ENCODE measurements around the gene SIM1.

Gene SIM1

GRCh38 chr6:100459592-100460184 lies 5.0 kb downstream of the SIM1 start:
- in situ Hi-C loops (cut with HindIII; ENCODE audit: low sequenced_read_pairs) = loop anchor here (5.0 to 25.0 kb wide), 2 partner anchors 342 to 847 kb away; partner anchors contain the start of gene PRDM13

- in situ Hi-C loops (cut with HindIII; ENCODE audit: low sequenced_read_pairs) = loop anchor here (25.0 kb wide), 1 partner anchor 847 kb away; the partner anchor contains the start of gene PRDM13
Observed at GRCh38 chr6:100458841-100459591, 5.7 kb downstream of the SIM1 start.

- in situ Hi-C loops (cut with HindIII; ENCODE audit: low sequenced_read_pairs) = loop anchor here (25.0 kb wide), 1 partner anchor 845 kb away; the partner anchor contains the start of gene PRDM13
Observed at GRCh38 chr6:100457311-100457990, 7.3 kb downstream of the SIM1 start.

DNA sequence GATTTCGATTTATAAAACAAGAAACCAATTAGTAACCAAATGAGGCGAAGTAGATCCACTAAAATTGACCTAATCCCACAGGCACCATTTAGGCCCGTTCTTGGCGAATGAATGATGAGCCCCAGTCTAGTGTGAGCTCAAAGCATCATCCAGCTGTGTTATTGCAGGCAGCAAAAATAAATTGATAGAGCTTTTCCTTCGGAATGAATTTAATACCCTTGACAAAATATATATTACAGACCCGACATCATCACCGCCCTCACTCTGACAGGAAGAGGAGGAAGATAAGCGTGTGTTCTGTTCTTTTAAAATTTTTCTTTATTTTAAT lies 7.8 kb downstream of the SIM1 start:
- in situ Hi-C loops (cut with HindIII; ENCODE audit: low sequenced_read_pairs) = loop anchor here (25.0 kb wide), 1 partner anchor 845 kb away; the partner anchor contains the start of gene PRDM13

DNA sequence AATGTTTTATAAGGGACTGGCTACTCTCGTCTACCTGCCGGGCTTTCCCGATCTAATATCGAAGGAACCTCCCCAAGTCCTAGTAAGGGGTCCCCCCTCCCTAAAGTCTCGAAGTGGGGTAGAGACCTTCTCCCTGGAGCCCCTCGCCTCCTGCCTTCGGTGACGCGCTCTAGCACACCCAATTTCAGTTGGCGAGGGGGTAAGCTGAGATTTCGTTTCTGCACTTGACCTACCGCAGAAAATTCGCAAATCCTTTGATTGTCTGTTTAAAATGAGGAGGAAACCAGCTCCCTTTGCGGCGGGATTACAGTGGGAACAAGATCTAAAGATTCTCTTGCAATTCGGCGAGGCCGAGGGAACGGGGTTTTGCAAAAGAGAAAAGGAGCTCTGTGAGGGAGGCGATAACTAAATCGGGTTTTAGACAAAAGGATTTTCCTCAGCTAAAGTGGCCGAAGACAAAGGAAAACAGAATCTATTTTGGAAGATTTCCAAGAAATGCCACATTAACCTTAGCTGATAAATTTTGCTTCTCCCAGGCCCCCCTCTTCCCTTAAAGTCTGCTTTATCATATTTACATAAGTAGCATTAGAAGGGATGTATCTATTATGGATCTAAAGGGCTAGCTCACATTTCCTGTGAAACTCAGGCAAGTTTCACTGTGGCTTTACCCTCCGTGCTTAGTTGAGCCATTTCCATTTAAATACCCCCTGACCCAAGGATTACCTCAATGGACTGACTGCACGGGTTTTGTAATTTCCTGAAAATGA lies 8.4 kb downstream of the SIM1 start:
- in situ Hi-C loops (cut with HindIII; ENCODE audit: low sequenced_read_pairs) = loop anchor here (25.0 kb wide), 1 partner anchor 844 kb away; the partner anchor contains the start of gene PRDM13

DNA sequence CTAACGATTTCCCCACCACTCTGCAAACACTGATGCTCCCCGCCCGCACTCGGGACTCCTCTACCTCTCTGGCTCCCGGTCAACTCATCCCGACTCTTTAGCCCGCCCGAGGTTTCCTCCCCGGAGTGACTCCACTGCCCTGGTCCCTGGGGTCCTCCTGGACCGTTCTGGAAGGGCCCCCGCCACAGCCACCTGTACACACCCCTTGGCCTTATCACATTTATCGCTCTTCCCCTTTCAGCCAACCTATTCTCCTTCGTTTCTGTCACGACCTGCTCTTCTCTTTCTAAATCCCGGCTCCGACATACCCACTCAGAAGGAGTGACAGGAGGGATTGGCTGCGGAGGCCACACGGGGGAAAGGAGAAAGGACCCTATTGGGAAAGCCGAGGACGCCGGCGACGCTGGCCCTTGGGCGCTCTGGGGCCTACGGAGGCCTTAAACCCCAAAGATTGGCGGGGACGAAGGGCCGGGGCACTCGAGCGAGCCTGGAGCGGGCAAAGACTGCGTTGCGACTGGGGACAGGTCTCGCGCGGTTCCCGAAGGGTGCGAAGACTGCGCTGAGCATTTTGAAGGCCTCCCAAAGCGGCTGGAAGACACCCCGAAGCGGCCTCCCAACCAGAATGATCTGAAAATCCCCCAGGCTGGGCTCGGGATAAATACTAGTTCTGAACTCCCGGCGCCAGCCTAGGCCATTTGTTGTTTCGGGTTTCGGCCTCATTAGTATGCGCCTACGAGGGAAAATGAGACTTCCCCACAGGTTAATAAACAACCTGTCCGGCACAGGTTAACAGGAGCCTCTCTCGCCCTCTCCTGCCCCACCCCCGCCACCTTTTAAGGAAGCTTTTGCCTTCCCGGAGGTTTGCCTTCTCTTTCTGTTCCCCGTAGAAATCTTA lies 9.2 kb downstream of the SIM1 start:
- in situ Hi-C loops (cut with HindIII; ENCODE audit: low sequenced_read_pairs) = loop anchor here (25.0 kb wide), 1 partner anchor 843 kb away; the partner anchor contains the start of gene PRDM13

DNA sequence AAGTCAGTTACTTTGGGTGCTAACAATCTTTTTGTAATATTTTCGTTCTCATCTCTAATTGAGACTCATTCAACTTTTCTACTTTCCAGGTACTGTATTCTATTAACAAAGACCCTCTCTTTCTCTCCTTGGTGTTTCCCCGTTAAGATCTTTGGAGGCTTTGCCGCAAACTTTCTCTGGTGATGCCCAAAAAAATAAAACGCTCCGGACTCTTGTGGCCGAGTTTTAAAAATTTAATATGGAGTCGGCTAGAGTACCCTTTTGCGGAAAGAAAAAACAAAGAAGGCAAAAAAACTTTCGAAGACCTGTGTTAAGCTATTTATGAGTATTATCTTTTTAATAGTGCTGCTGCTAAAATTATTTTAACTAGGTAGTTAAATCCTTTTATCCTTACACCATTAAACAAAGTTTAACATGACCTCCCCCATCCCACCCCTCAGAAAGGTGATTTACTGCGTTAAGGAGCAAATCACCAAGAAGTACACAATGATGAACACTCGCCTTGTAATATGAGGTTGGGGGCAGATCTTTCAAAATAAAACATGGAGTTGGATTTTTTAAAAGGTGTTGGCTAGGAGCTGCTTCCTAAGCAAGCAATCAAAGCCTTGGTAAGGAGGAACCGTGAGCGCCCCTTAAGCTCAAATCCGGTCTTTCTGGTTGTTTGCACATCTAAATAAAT lies 10.0 kb downstream of the SIM1 start:
- in situ Hi-C loops (cut with HindIII; ENCODE audit: low sequenced_read_pairs) = loop anchor here (5.0 to 25.0 kb wide), 2 partner anchors 47 to 842 kb away; partner anchors contain the start of gene PRDM13

GRCh38 chr6:100453701-100454521 lies 10.8 kb downstream of the SIM1 start:
- in situ Hi-C loops (cut with HindIII; ENCODE audit: low sequenced_read_pairs) = loop anchor here (5.0 to 25.0 kb wide), 2 partner anchors 47 to 842 kb away; partner anchors contain the start of gene PRDM13

DNA sequence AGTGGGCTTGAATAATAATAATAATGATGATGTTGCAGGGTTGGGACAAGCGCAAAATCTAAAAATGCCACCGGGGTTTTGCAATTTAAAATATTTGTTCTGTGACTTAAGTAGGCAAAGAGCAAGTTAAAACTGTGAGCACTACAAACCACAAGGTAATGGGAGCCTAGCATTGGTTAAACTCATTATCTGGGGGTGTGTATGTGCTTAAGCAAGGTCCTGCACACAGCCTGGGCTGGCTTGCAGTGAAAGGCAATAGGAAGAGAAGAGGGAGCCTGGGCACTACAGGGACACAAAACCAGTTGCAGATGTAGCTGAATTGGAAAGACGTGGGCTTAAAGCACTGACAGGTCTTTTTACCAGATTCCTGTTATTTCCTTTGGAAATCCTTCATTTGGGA lies 11.7 kb downstream of the SIM1 start:
- in situ Hi-C loops (cut with HindIII; ENCODE audit: low sequenced_read_pairs) = loop anchor here (5.0 to 25.0 kb wide), 2 partner anchors 46 to 841 kb away; partner anchors contain the start of gene PRDM13

DNA sequence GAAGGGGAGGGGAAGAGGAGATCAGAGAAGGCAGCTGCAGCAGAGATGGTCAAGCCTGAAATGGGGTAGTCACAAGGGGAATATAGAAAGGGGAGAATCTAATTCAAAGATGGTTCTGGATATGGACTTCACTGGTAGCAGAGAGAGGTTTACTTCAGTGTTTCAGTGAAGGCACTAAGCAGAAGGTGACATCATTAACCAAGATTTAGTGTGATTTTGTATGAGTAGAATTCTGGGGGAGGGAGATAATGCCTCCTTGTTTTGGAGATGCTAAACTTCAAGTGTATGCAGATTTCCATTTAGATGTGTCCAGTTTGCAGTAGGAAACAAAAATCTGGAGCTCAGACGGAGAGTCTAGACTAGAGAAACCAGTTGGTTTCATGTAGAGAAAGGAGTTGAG lies 13.1 kb downstream of the SIM1 start:
- in situ Hi-C loops (cut with HindIII; ENCODE audit: low sequenced_read_pairs) = loop anchor here (5.0 to 25.0 kb wide), 2 partner anchors 44 to 839 kb away; partner anchors contain the start of gene PRDM13

DNA sequence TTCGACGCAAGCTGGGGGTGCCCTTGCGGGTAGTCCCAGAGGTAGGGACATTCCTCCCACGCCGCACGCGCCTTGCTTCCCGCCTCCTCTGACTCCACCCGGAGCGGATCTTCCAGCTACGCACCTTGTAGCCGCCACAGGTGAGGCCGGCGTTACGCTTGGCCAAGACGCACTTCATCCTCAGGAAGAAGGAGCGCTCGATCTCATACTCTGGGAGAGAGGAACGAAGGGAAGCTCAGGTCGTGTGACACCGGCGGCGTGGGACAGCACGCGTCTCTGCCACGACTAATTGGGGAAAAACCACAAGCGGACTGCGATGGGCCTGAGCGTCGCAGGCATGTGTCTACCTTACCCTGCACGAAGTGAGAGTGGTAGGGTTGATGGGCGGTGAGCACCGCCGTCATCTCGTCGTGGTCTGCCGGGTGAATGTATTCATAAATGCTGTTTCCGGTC lies 15.5 kb downstream of the SIM1 start:
- in situ Hi-C loops (cut with HindIII; ENCODE audit: low sequenced_read_pairs) = no loop called here

DNA sequence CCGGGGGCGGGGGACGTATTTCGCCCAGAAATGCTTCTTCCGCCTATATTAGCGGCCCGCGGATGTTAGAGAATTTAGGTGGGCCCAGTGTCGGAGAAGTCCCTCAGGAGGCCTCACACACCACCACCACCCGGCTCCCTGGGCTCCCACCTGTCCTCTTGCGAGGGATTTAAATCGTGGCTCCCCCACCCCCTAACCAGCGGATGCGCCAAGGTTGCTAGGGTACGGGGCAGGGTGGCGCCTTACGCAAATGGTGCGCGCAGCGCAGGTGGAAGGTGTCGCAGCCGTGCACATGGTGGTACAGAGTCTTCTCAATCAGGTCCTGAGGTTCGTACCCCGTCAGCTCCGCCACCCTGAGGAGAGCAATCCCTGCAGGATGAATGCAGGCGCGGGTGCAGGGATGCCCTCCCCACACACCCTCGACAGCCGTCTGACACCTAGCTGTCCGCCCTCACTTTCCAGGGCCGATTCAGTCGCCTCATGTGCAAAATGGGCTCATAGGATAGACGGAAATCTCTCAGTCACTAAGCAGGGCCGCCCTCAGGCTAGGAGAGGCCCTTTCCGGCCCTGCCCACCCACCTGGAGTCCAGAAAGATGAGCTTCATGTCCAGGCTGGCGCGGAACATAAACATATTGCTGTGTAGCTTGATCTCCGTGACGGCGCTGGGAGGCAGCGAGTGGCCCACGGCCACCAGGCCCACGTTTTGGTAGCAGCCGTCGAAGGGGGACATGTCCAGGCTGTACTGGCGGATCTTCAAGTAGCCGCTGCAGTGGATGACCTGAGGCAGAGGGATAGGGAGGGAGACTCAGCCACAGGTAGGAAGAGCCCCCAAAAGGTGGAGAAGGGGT lies 16.6 kb downstream of the SIM1 start:
- in situ Hi-C loops (cut with HindIII; ENCODE audit: low sequenced_read_pairs) = no loop called here

DNA sequence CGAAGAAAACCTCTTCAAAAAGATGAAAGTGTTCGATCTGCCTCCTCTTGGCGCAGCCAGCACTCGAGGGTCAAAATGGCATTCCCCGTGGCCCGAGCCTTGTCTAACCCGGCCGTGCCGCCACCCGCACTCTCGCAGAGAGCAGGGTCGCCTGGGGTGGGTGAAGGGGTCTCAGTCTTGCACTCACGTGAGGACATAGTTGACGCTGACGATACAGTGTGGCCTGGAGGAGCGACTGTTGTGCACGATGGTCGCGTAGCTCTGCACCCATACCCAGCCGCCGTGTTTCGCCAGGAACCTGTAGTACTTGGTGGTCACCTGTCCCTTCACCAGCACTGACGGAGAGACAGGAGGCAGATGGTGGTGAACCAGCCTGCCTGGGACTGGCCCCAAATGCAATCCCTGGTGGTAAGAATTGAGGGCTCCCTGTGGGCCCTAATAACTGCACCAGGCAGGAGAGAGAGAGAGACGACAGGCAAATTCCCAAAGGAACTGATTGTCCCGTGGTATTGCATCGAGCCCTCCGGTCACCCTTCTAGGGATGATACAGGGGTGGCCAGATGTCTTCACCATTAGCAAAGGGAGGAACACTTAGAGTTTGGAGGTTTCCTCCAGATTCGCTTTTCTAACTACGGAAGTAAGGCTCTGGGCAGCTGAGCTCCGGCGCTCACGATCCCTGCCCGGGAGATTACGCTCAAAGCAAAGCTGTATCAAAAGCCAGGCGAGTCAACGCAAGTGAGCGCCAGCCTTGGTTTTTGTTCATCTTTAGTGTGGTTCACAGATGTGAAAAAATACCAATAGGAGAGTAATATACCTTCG lies 17.4 kb downstream of the SIM1 start:
- in situ Hi-C loops (cut with HindIII; ENCODE audit: low sequenced_read_pairs) = no loop called here

- in situ Hi-C loops (cut with HindIII; ENCODE audit: low sequenced_read_pairs) = no loop called here
Observed at GRCh38 chr6:100446115-100447080, 18.3 kb downstream of the SIM1 start.

GRCh38 chr6:100445512-100445911 lies 19.2 kb downstream of the SIM1 start:
- in situ Hi-C loops (cut with HindIII; ENCODE audit: low sequenced_read_pairs) = no loop called here
